BLaER1 (cell line): ENCODE measurements around the gene ANO7.
A peak's percentile ranks its signal among the peaks of the same experiment; 100 is the strongest.

Source experiments
- H3K27ac ChIP-seq: shearing (Covaris generic); formaldehyde crosslinking; 2 replicates; pipeline ENCODE4 v1.8.1; 2022
- H3K27me3 ChIP-seq: shearing (Covaris generic); formaldehyde crosslinking; 2 replicates; pipeline ENCODE4 v1.8.1; 2022
- H3K36me3 ChIP-seq: shearing (Covaris generic); formaldehyde crosslinking; 2 replicates; pipeline ENCODE4 v1.8.1; 2022
- H3K4me1 ChIP-seq: shearing (Covaris generic); formaldehyde crosslinking; 2 replicates; pipeline ENCODE4 v1.8.1; 2022
- H3K4me2 ChIP-seq: shearing (Covaris generic); formaldehyde crosslinking; 2 replicates; pipeline ENCODE4 v1.8.1; 2022
- H3K4me3 ChIP-seq: shearing (Covaris generic); formaldehyde crosslinking; 2 replicates; pipeline ENCODE4 v1.8.1; 2022
- H3K9ac ChIP-seq: shearing (Covaris generic); formaldehyde crosslinking; 2 replicates; pipeline ENCODE4 v1.8.1; 2022
- H3K9me3 ChIP-seq: shearing (Covaris generic); formaldehyde crosslinking; 2 replicates; pipeline ENCODE4 v1.8.1; 2022
- H4K20me1 ChIP-seq: shearing (Covaris generic); formaldehyde crosslinking; 2 replicates; pipeline ENCODE4 v1.8.1; 2022
- Cebpa-rat ChIP-seq: shearing (Covaris generic); IDR thresholded peaks from 2 replicates; pipeline ENCODE4 v1.8.1; 2022

The ANO7 gene

DNA sequence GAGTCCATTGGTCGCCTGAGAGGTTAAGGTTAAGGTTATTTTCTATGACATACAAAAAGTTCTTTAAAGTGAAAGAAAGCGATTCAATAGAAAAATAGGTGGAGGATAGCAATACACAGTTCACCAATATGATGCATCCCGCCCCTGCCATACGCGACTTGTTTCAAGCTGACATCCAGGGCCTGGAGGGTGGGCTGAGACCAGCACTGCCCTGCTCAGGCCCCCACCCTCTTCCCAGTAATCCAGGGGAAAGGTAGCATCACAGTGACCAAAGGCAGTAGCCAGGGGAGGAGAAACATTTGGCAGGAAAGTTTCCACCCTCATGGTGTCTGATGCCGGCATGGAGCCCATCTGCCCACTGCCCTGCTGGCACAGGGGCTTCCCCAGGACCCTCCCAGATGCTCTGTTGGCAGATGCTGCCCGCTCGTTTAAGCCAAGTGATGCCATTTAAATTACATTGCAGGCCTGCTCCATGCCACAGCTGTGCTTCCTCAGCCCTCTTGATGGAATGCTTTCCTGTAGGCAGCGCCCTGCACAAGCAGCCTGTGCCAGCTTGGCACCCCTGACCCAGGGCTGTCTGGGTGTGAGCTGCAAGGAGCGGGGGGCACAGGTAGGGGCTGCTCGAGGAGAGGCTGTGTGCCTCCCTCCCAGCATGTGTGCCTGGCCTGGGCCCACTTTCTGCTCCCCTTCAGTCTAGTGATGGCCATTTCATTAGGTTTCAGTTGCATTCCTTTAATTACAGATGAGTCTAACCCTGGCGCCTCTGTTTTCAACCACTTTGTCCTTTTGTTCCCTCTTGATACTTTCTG is 10.7 kb upstream of the ANO7 start:
- no peak overlapping the region for H3K27ac ChIP-seq
- H3K4me2 ChIP-seq, result no peak overlapping the region
- H3K27me3 ChIP-seq, result no peaks in the 10 kb centered on the region
- H4K20me1 ChIP-seq, result no peaks in the 10 kb centered on the region
- no peak for TF ChIP-seq Cebpa-rat
- H3K36me3 ChIP-seq, result peaks cover 81% of the 10 kb centered on the region
- H3K9me3 ChIP-seq, result no peaks in the 10 kb centered on the region
- H3K4me3 ChIP-seq, result no peak overlapping the region
- no peaks in the 10 kb centered on the region for H3K4me1 ChIP-seq
- no peak overlapping the region for H3K9ac ChIP-seq

DNA sequence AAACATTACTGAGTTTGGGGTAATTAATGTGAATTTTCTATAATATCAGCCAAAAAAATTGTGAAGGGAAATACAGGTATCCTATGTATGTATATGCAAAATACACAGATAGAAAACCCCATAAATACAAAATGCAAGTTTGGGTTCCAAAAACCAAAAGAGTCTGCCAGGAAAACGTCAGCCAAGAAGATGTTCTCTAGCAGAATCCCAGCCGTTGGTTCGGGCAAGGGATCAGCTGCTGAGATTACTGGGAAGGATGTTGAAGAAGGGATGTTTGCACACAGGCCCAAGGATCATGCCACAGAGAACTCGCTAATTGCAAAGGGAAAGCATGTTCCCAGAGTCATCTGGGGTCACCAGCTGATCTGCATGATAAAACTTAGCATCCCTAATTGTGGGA is 9.5 kb upstream of the ANO7 start:
- H3K27ac ChIP-seq, result no peak overlapping the region
- H3K4me3 ChIP-seq, result no peak overlapping the region
- no peak overlapping the region for H3K4me2 ChIP-seq
- no peak overlapping the region for H3K9ac ChIP-seq
- no peaks in the 10 kb centered on the region for H3K4me1 ChIP-seq
- H4K20me1 ChIP-seq, result no peaks in the 10 kb centered on the region
- no peaks in the 10 kb centered on the region for H3K9me3 ChIP-seq
- no peak for TF ChIP-seq Cebpa-rat
- H3K27me3 ChIP-seq, result no peaks in the 10 kb centered on the region
- H3K36me3 ChIP-seq, result peaks cover 85% of the 10 kb centered on the region

DNA sequence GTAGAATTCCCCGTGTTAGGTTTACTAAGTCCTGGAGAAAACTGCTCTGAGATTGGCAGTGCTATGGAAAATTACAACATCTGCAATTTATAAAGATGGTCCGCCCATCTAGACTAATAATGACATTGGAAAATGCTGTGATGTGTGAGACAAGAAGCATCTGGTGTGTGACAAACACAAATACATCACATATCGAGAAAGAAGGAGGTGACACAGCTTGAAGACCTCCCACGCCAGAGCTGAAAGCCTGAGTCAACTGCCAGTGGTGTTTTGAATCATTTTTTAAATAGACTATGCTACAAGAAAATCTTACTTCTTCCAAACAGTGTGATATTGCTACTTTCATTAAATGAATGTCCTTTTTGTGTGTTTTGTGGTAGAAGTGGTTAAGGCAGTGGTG is 8.6 kb upstream of the ANO7 start:
- H3K4me2 ChIP-seq, result no peak overlapping the region
- no peaks in the 10 kb centered on the region for H3K9me3 ChIP-seq
- no peak overlapping the region for H3K27ac ChIP-seq
- H3K27me3 ChIP-seq, result no peaks in the 10 kb centered on the region
- no peaks in the 10 kb centered on the region for H4K20me1 ChIP-seq
- no peak for TF ChIP-seq Cebpa-rat
- H3K4me3 ChIP-seq, result no peak overlapping the region
- no peak overlapping the region for H3K9ac ChIP-seq
- H3K36me3 ChIP-seq, result peaks cover 75% of the 10 kb centered on the region
- no peaks in the 10 kb centered on the region for H3K4me1 ChIP-seq

DNA sequence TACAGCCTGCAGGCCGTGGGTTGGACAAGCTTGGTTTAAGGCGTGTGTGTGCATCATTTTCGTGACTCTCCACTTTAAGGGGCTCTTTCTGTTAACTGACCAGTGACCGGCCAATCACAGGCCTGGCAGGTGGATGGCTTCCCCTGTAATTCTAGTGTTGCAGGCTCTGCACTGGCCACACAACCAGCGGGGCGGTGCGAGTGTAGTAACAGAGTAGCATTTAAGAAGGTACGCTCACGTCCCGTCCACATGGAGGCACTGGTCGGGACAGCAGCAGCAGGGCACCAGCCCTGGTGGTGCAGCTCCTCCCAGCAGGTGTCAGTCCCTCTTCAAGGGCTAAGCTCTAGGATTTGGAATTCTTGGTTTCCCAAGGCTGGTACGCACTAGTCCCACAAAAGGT is 8.0 kb upstream of the ANO7 start:
- Histone ChIP-seq H3K27me3 (no peaks in the 10 kb centered on the region), H3K27ac (no peak overlapping the region), H3K4me3 (no peak overlapping the region), H4K20me1 (no peaks in the 10 kb centered on the region), H3K4me1 (no peaks in the 10 kb centered on the region), H3K4me2 (no peak overlapping the region), H3K9me3 (no peaks in the 10 kb centered on the region), H3K36me3 (peaks cover 69% of the 10 kb centered on the region), H3K9ac (no peak overlapping the region)
- no peak for TF ChIP-seq Cebpa-rat

DNA sequence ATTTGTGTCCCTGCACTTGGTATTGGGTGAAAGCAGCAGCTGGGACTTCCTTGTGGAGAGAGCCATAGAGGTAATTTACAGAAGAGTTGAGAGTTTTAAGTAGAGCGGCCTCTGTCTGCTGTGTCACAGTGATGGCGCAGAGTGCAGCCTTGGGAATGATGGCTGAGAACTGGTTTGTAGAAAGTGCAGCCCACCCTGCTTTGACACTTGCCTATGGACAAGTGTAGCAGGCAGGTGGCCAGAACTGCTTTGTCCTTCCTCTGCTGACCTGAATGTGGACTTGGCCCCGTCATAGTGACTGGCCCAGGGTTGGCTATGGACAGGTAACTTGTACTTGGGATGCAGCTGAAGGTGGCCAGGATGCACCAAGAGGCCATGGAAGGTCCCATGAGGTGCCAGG is 6.4 kb upstream of the ANO7 start:
- H3K9me3 ChIP-seq, result no peaks in the 10 kb centered on the region
- H3K27ac ChIP-seq, result no peak overlapping the region
- peaks cover 54% of the 10 kb centered on the region for H3K36me3 ChIP-seq
- no peak overlapping the region for H3K4me2 ChIP-seq
- no peaks in the 10 kb centered on the region for H4K20me1 ChIP-seq
- peaks cover 8% of the 10 kb centered on the region for H3K4me1 ChIP-seq
- H3K9ac ChIP-seq, result no peak overlapping the region
- H3K27me3 ChIP-seq, result no peaks in the 10 kb centered on the region
- no peak for TF ChIP-seq Cebpa-rat
- H3K4me3 ChIP-seq, result no peak overlapping the region

DNA sequence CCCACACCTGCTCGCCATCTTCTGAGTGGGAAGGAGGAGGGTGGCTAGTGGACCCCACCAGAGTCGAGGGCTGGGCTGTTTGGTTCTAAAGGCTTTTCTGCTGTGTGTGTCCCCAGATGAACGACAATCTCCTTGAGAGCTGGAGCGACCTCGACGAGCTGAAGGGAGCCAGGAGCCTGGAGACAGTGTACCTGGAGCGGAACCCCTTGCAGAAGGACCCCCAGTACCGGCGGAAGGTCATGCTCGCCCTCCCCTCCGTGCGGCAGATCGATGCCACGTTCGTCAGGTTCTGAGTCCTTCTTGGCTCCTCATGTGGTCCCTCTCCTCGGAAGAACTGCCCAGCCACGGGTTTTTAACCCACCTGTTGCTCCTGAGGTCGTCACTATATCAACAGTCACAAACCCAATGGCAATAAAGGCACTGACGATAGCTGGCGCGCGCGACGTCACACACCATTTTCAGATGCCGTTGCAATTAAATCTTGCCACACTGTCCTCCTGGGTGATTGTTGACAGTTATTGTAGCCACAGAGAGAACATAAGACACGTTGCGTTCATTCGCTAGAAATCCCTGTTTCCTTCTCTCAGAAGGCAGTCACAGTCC is 5.8 kb upstream of the ANO7 start:
- Histone ChIP-seq H3K36me3 (peaks cover 49% of the 10 kb centered on the region), H3K9me3 (no peaks in the 10 kb centered on the region), H3K27me3 (no peaks in the 10 kb centered on the region), H3K9ac (no peak overlapping the region), H3K4me2 (no peak overlapping the region), H3K27ac (no peak overlapping the region), H4K20me1 (no peaks in the 10 kb centered on the region), H3K4me3 (no peak overlapping the region), H3K4me1 (peaks cover 11% of the 10 kb centered on the region)
- TF ChIP-seq Cebpa-rat, result no peak

DNA sequence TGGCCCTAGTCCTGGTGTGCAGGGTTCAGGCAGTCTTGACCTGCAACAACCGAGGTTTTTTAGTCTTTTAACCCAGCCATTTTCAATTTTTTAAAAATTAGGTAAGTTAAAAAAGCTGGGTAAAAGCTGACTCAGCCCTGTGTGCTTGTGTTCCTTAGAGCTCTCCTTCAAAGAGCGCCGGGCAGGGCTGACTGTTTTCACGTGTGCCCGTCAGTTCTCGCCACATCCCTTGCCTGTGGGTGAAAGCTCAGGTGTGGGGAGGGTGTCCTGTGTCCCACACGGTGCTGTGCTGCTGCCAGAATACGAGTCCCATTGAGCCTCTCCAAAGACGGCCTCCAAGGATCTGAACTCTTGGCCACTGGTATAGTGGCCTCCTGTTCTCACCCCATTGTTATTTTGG is 5.3 kb upstream of the ANO7 start:
- peaks cover 16% of the 10 kb centered on the region for H3K4me1 ChIP-seq
- peaks cover 44% of the 10 kb centered on the region for H3K36me3 ChIP-seq
- H3K4me2 ChIP-seq, result no peak overlapping the region
- H3K27me3 ChIP-seq, result no peaks in the 10 kb centered on the region
- no peaks in the 10 kb centered on the region for H3K9me3 ChIP-seq
- no peak for TF ChIP-seq Cebpa-rat
- no peak overlapping the region for H3K9ac ChIP-seq
- H3K4me3 ChIP-seq, result no peak overlapping the region
- no peak overlapping the region for H3K27ac ChIP-seq
- no peaks in the 10 kb centered on the region for H4K20me1 ChIP-seq

DNA sequence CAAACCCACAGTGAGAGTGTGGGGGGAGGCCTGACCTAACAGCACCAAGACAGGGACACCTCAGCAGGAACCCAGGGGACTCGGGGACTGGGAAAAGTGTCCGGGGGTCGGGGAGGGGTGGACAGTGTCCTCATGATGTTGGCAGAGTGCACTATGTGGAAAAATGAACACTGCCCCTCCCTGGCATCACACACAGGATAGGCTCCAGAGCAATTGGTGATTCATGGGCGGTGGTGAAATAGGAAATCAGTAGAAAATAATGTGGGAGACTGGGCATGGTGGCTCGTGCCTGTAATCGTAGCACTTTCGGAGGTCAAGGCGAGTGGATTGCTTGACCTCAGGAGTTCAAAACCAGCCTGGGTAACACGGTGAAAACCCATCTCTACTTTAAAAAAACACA is 3.6 kb upstream of the ANO7 start:
- peaks cover 29% of the 10 kb centered on the region; the same call in 1 of the 2 replicates for H3K36me3 ChIP-seq
- no peak overlapping the region for H3K4me2 ChIP-seq
- TF ChIP-seq Cebpa-rat, result no peak
- peaks cover 24% of the 10 kb centered on the region for H3K4me1 ChIP-seq
- no peaks in the 10 kb centered on the region for H3K27me3 ChIP-seq
- no peak overlapping the region for H3K27ac ChIP-seq
- H3K9ac ChIP-seq, result no peak overlapping the region
- no peak overlapping the region for H3K4me3 ChIP-seq
- H4K20me1 ChIP-seq, result no peaks in the 10 kb centered on the region
- H3K9me3 ChIP-seq, result no peaks in the 10 kb centered on the region

DNA sequence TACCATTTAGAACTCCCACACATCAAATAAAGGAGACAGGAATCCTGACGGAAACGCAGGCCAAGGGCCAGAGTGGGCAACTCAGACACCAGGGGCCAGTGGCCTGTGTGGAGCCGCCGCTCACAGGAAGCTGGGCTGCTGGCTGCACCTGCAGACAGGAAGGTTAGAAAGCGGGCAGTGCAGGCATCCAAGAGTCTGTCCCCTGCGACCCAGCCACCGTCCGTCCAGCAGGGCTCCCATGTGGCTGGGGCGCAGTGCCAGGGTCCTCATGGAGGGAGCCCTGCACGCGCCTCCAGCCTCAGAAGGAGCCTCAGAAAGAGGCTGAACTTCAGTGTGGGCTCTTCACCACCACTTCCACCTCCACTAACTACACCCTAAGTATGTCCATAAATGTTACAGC is 2.5 kb upstream of the ANO7 start:
- H3K9me3 ChIP-seq, result no peaks in the 10 kb centered on the region
- no peak overlapping the region for H3K9ac ChIP-seq
- H3K4me2 ChIP-seq, result no peak overlapping the region
- no peaks in the 10 kb centered on the region for H4K20me1 ChIP-seq
- no peak overlapping the region for H3K27ac ChIP-seq
- H3K4me1 ChIP-seq, result peaks cover 24% of the 10 kb centered on the region
- peaks cover 23% of the 10 kb centered on the region; the same call in 1 of the 2 replicates for H3K36me3 ChIP-seq
- no peak overlapping the region for H3K4me3 ChIP-seq
- H3K27me3 ChIP-seq, result no peaks in the 10 kb centered on the region
- no peak for TF ChIP-seq Cebpa-rat

DNA sequence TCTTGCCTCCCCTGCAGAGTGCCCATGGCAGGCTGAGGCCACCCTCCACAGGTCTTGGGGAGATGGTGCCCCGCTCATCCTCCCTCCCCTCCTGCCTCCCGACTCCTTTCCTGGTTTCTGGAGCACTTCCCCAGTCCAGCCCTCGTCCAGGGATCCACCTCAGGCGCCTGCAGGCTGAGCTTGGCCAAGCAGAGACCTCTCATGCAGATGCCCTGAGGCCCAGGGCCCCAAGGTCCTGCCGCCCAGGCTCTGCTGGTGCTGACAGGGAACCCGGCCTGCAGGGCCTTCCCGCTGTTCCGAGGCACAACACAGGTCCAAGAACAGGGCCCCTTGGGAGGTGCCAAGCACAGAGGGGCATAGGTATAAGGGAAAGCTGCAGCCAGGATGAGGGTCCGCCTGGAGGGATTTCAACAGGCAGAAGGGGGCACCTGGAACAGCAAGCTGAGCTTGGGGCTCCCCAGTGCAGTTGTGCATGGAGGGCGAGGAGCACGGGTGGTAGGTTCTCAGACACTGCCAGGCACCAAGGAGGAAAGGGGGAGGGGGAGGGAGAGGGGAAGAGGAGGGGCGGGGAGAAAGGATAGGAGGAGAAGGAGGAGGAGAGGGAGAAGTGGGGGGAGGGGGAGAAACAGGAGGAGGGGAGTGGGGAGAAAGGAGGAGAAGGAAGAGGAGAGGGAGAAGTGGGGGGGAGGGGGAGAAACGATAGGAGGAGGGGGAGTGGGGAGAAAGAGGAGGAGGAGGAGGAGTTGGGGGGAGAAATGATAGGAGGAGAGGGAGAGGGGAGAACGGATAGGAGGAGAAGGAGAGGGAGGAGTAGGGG is 1.2 kb upstream of the ANO7 start:
- Histone ChIP-seq H3K27me3 (no peaks in the 10 kb centered on the region), H3K9me3 (no peaks in the 10 kb centered on the region), H4K20me1 (no peaks in the 10 kb centered on the region), H3K9ac (no peak overlapping the region), H3K4me2 (peak overlapping the region; percentile 17), H3K4me3 (no peak overlapping the region), H3K4me1 (peaks cover 24% of the 10 kb centered on the region), H3K27ac (no peak overlapping the region), H3K36me3 (peaks cover 13% of the 10 kb centered on the region; the same call in 1 of the 2 replicates)
- TF ChIP-seq Cebpa-rat, result no peak
